Aorta (tissue), 5 donors: ENCODE results near the gene NCAPD2. TPM values are rescaled to one million over a fixed set of nuclear protein-coding genes. Genes with fewer than 3 reads are reported as not detected.
"Not testable (repeated sequence)": the region's sequence is repeated elsewhere in the genome, so short reads cannot be mapped to it uniquely, and the experiment has no call there.

Experiments
- ATAC-seq: fragments of 200-7000 bp; cut with Tn5 transposase; one replicate; pipeline ENCODE4 v1.9.1; 2022; ENCODE audit warnings: moderate library complexity; ENCODE audit not compliant: low FRiP score
- DNase-seq, 2 donors: peaks; one replicate each; pipeline ENCODE4 v3.0.0-alpha.2; 2020
- H3K27ac ChIP-seq, 2 donors: one replicate each; pipeline ENCODE4 v1.5.1; 2013; ENCODE audit warnings: low read length in 2 of 2, mild to moderate bottlenecking in 2 of 2, moderate library complexity in 2 of 2, control low read depth in 1 of 2, inconsistent platforms in 1 of 2, low read depth in 1 of 2
- H3K27me3 ChIP-seq, 2 donors: one replicate each; pipeline ENCODE4 v1.6.1; 2013; ENCODE audit warnings: control low read depth in 1 of 2, low read length in 1 of 2, mild to moderate bottlenecking in 1 of 2, moderate library complexity in 1 of 2; ENCODE audit not compliant: insufficient read depth in 2 of 2, control insufficient read depth in 1 of 2
- H3K36me3 ChIP-seq, 2 donors: one replicate each; pipeline ENCODE4 v1.6.1; 2013; ENCODE audit warnings: control low read depth in 1 of 2, low read length in 1 of 2, mild to moderate bottlenecking in 1 of 2; ENCODE audit not compliant: insufficient read depth in 2 of 2, control insufficient read depth in 1 of 2
- H3K4me1 ChIP-seq, 2 donors: one replicate each; pipeline ENCODE4 v1.6.1; 2013; ENCODE audit warnings: low read length in 2 of 2, control low read depth in 1 of 2, mild to moderate bottlenecking in 1 of 2, moderate library complexity in 1 of 2; ENCODE audit not compliant: insufficient read depth in 2 of 2, control insufficient read depth in 1 of 2
- H3K4me3 ChIP-seq, 2 donors: one replicate each; pipeline ENCODE4 v1.5.1; 2013; ENCODE audit warnings: low read length in 2 of 2, control low read depth in 1 of 2, mild to moderate bottlenecking in 1 of 2
- H3K9me3 ChIP-seq: one replicate; pipeline ENCODE4 v1.6.1; 2013; ENCODE audit warnings: mild to moderate bottlenecking, low read length; ENCODE audit not compliant: control insufficient read depth
- WGBS, 2 donors: extraction: QIAGEN DNeasy Blood & Tissue Kit; methylation state at CpG; one replicate each; pipeline ENCODE4 v1.1.7; 2013; 5-methylcytosine and 5-hydroxymethylcytosine counted together
- intact Hi-C, 2 donors: fragments of 100-400 bp; cut with DNase I; formaldehyde crosslinking; loops; one replicate each; pipeline versions ENCODE4 v1.14.2 to v1.15.0; 2022
- polyA plus RNA-seq, 2 donors: library from polyadenylated mRNA; stranded (reverse); fragments of 200-250 nt; gene quantifications; one replicate each; pipeline ENCODE4 v1.2.3, GENCODE V29; 2013
- total RNA-seq, 2 donors: library from RNA; stranded (reverse); fragmentation: NEBNext Ultra II Directional; extraction: Animal tissue kit (Norgen Biotek cat#: 25700); gene quantifications; one replicate each; pipeline ENCODE4 v1.2.1, GENCODE V29; 2021
- donor health status: healthy with polysubstance abuse.
- donor health status: Bipolar disorder and iron deficiency.
- donor health status: DM: no; HTN: no; CAD: no.
- donor health status: DM: no; HTN: no; CAD: no.
- donor health status: DM: yes; HTN: yes; CAD: no.

Gene NCAPD2
- total and polyA plus RNA-seq, 4 donors, result 5.1 to 32.8 (median 16.6) TPM

GRCh38 chr12:6558014-6558760 lies 64.3 kb downstream of the NCAPD2 start:
- intact Hi-C loops, ATAC-seq, H3K36me3 ChIP-seq, H3K4me1 ChIP-seq, H3K9me3 ChIP-seq, H3K27ac ChIP-seq, H3K4me3 ChIP-seq, H3K27me3 ChIP-seq: not testable (repeated sequence)
- DNase-seq, result peak in 1 of 2 donors; percentile 62
- 73 to 77% methylated on average over 14 of the region's 14 CpGs for WGBS, 2 donors

GRCh38 chr12:6559500-6559899 lies 65.6 kb downstream of the NCAPD2 start:
- Histone ChIP-seq H3K27me3 (no peaks in the 10 kb centered on the region), H3K9me3 (no peaks in the 10 kb centered on the region), H3K4me1 (no peaks in the 10 kb centered on the region), H3K27ac (no peak overlapping the region), H3K36me3 (peaks cover 4 to 6% of the 10 kb centered on the region in 2 donors), H3K4me3 (no peak overlapping the region)
- WGBS, 2 donors, result 97 to 98% methylated on average over 1 of the region's 1 CpG
- intact Hi-C loops, result no loop called here
- DNase-seq (no peak), ATAC-seq (no peak)

- H3K27ac ChIP-seq, result no peak overlapping the region
- 93% methylated on average over 13 of the region's 13 CpGs for WGBS, 2 donors
- DNase-seq (peak in 1 of 2 donors; percentile 69), ATAC-seq (no peak)
- H3K4me1 ChIP-seq, result no peaks in the 10 kb centered on the region
- H3K27me3 ChIP-seq, result no peaks in the 10 kb centered on the region
- no peaks in the 10 kb centered on the region for H3K9me3 ChIP-seq
- no peak overlapping the region for H3K4me3 ChIP-seq
- H3K36me3 ChIP-seq, result peaks cover 4 to 6% of the 10 kb centered on the region in 2 donors
- intact Hi-C loops, result no loop called here
Observed at GRCh38 chr12:6560501-6561205, 66.8 kb downstream of the NCAPD2 start.

- Histone ChIP-seq H3K27me3 (no peaks in the 10 kb centered on the region), H3K4me1 (no peaks in the 10 kb centered on the region), H3K9me3 (no peaks in the 10 kb centered on the region), H3K27ac (no peak overlapping the region), H3K36me3 (peaks cover 4 to 6% of the 10 kb centered on the region in 2 donors), H3K4me3 (no peak overlapping the region)
- intact Hi-C loops, result no loop called here
- ATAC-seq (no peak), DNase-seq (peak in 1 of 2 donors; percentile 34)
- 85 to 95% methylated on average over 10 of the region's 10 CpGs for WGBS, 2 donors
Observed at GRCh38 chr12:6562881-6563280, 69.0 kb downstream of the NCAPD2 start.

- Histone ChIP-seq H3K36me3 (peaks cover 4 to 6% of the 10 kb centered on the region in 2 donors), H3K27me3 (no peaks in the 10 kb centered on the region), H3K4me1 (no peaks in the 10 kb centered on the region), H3K27ac (no peak overlapping the region), H3K4me3 (no peak overlapping the region), H3K9me3 (no peaks in the 10 kb centered on the region)
- DNase-seq, result peak; percentile 77 to 85
- 79% methylated on average over 8 of the region's 8 CpGs for WGBS, 2 donors
- intact Hi-C loops, result no loop called here
- peak; percentile 53 for ATAC-seq
Observed at GRCh38 chr12:6563448-6564050, 69.6 kb downstream of the NCAPD2 start.

GRCh38 chr12:6567112-6567670 lies 73.3 kb downstream of the NCAPD2 start:
- peak overlapping the region; percentile 15 to 36 for H3K4me3 ChIP-seq
- no peak overlapping the region for H3K27ac ChIP-seq
- DNase-seq (no peak), ATAC-seq (no peak)
- peaks cover 0 to 1% of the 10 kb centered on the region in 2 donors for H3K36me3 ChIP-seq
- intact Hi-C loops, result loop anchor here (5.0 kb wide), 2 partner anchors 35 to 40 kb away; partner anchors contain the start of gene CHD4 (in 1 of the 2)
- 42 to 43% methylated on average over 8 of the region's 8 CpGs for WGBS, 2 donors
- H3K9me3 ChIP-seq, result no peaks in the 10 kb centered on the region
- no peaks in the 10 kb centered on the region for H3K27me3 ChIP-seq
- no peaks in the 10 kb centered on the region for H3K4me1 ChIP-seq

- Histone ChIP-seq H3K36me3 (peaks cover 0 to 4% of the 10 kb centered on the region in 2 donors), H3K4me1 (no peaks in the 10 kb centered on the region), H3K27ac (no peak overlapping the region), H3K4me3 (no peak overlapping the region), H3K9me3 (no peaks in the 10 kb centered on the region), H3K27me3 (no peaks in the 10 kb centered on the region)
- DNase-seq, result no peak
- ATAC-seq, result no peak
- 77 to 82% methylated on average over 12 of the region's 12 CpGs for WGBS, 2 donors
- intact Hi-C loops, result loop anchor here (2.0 to 5.0 kb wide), 3 partner anchors 33 to 93 kb away; partner anchors contain the start of genes CHD4 (in 1 of the 2) and ING4 (in 1 of the 2)
Observed at GRCh38 chr12:6569312-6569711, 75.4 kb downstream of the NCAPD2 start.

- H3K4me3 ChIP-seq, result no peak overlapping the region
- DNase-seq (peak in 1 of 2 donors; percentile 45), ATAC-seq (no peak)
- 69 to 77% methylated on average over 7 of the region's 7 CpGs for WGBS, 2 donors
- no peak overlapping the region for H3K27ac ChIP-seq
- intact Hi-C loops, result loop anchor here (2.0 to 5.0 kb wide), 3 partner anchors 33 to 93 kb away; partner anchors contain the start of genes CHD4 (in 1 of the 2) and ING4 (in 1 of the 2)
- H3K36me3 ChIP-seq, result peaks cover 0 to 4% of the 10 kb centered on the region in 2 donors
- H3K27me3 ChIP-seq, result no peaks in the 10 kb centered on the region
- H3K9me3 ChIP-seq, result no peaks in the 10 kb centered on the region
- no peaks in the 10 kb centered on the region for H3K4me1 ChIP-seq
Observed at GRCh38 chr12:6569786-6570185, 75.9 kb downstream of the NCAPD2 start.
